Thoracic aorta (tissue), 2 donors: ENCODE data around the gene STAT6. TPM values are rescaled to one million over a fixed set of nuclear protein-coding genes. Genes with fewer than 3 reads are reported as not detected.
"Not testable (repeated sequence)": the region's sequence is repeated elsewhere in the genome, so short reads cannot be mapped to it uniquely, and the experiment has no call there.

ENCODE experiments used
- ATAC-seq: fragments of 150-250 bp; one replicate; pipeline ENCODE4 v1.8.0; 2017; ENCODE audit warnings: low read depth; ENCODE audit not compliant: insufficient number of reproducible peaks, low FRiP score
- DNase-seq: peaks from one replicate; pipeline ENCODE4 v3.0.0-alpha.2; 2020; ENCODE audit warnings: low spot score
- H3K27ac ChIP-seq, 2 donors: fragments of 200-600 bp; sonication (generic); 1 replicate in 1 of 2; 2 replicates in 1 of 2; pipeline ENCODE4 v1.5.1; 2016; ENCODE audit warnings: mild to moderate bottlenecking in 2 of 2, moderate library complexity in 2 of 2
- H3K27me3 ChIP-seq: fragments of 200-600 bp; sonication (generic); replicated peaks from 2 replicates; pipeline ENCODE4 v1.6.0; 2016; ENCODE audit warnings: mild to moderate bottlenecking; ENCODE audit not compliant: insufficient read depth
- H3K36me3 ChIP-seq: fragments of 200-600 bp; sonication (generic); one replicate; pipeline ENCODE4 v1.5.1; 2016
- H3K4me1 ChIP-seq, 2 donors: fragments of 200-600 bp; sonication (generic); 1 replicate in 1 of 2; 2 replicates in 1 of 2; pipeline versions ENCODE4 v1.5.1 to v1.6.0; 2016; ENCODE audit warnings: low read depth in 2 of 2, mild to moderate bottlenecking in 1 of 2; ENCODE audit not compliant: control insufficient read depth in 1 of 2
- H3K4me3 ChIP-seq: fragments of 200-600 bp; sonication (generic); 2 replicates; pipeline ENCODE4 v1.5.1; 2016; ENCODE audit warnings: mild to moderate bottlenecking
- H3K9me3 ChIP-seq: fragments of 200-600 bp; sonication (generic); 2 replicates; pipeline ENCODE4 v1.5.1; 2016
- total RNA-seq, 2 donors: library from RNA; depleted of rRNA; stranded (reverse); fragments of >200 nt; gene quantifications; one replicate each; pipeline versions ENCODE4 v1.1.0 to v1.2.3, GENCODE V29; 2016
- TF ChIP-seq, protein P1 (sequence below): fragments of 200-600 bp; sonication (generic); IDR thresholded peaks from one replicate; pipeline ENCODE4 v1.5.1; 2019; ENCODE audit warnings: antibody characterized with exemption

Gene STAT6
- total RNA-seq, 2 donors from 2014 or later, result 133 to 185 TPM

DNA sequence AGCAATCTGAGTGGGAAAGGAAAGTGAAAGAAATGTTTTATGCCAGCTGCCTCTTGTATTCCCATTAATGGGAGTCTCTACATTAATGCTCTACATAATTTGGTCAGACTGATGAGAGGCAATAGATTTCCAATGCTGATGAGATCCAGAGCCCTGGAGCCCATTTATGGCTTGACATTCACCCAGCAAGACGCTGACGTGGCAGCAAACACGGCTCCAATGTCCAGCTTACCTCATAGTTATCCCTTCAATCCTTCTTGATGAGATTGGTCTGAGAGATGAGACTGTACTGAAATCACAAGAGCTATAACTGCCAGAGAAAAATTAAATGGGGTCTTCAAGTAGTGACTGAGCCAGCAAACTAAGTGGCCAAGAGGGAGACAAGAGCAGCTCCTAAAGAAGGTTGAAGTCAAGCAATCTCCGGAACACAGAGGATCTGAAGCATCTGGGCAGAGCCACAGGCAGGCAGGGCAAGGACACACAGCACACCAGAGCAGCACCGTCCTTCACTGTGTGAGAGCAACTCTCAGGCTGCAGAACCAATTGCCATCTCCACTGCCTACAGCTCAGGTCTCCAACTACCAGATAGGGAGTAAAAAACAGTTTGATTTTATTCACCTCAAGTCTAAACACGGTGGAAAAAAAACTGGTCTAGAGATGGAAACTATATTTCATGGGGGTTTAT lies 54.0 kb downstream of the STAT6 start:
- no peaks in the 10 kb centered on the region for H3K27me3 ChIP-seq
- no peak for ATAC-seq
- H3K4me1 ChIP-seq, result peaks cover 0 to 6% of the 10 kb centered on the region in 2 donors
- H3K36me3 ChIP-seq, result peaks cover 10% of the 10 kb centered on the region
- peak overlapping the region in 1 of 2 donors; percentile 39 for H3K27ac ChIP-seq
- H3K9me3 ChIP-seq, result no peaks in the 10 kb centered on the region
- H3K4me3 ChIP-seq, result peak overlapping the region; percentile 41
- no peak for DNase-seq
- TF ChIP-seq, protein P1, sequence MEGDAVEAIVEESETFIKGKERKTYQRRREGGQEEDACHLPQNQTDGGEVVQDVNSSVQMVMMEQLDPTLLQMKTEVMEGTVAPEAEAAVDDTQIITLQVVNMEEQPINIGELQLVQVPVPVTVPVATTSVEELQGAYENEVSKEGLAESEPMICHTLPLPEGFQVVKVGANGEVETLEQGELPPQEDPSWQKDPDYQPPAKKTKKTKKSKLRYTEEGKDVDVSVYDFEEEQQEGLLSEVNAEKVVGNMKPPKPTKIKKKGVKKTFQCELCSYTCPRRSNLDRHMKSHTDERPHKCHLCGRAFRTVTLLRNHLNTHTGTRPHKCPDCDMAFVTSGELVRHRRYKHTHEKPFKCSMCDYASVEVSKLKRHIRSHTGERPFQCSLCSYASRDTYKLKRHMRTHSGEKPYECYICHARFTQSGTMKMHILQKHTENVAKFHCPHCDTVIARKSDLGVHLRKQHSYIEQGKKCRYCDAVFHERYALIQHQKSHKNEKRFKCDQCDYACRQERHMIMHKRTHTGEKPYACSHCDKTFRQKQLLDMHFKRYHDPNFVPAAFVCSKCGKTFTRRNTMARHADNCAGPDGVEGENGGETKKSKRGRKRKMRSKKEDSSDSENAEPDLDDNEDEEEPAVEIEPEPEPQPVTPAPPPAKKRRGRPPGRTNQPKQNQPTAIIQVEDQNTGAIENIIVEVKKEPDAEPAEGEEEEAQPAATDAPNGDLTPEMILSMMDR, result no peak

DNA sequence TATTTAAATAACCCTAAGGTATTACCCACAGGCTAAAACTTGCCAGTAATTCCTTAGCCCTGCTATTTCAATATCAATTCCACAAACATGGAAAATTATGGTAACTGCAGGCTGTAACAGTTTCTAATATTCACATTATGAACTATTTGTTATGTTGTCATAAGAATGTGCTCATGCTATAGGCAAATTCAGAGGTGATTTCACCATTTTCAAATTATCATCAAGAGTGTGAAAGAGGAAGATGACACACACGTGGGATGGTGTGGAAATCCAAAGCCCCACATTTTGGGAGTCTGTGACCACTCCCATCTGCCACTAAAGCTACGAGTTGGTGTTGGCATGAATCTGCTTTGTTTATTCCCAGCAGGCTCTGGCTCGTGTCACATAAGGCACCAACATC lies 55.3 kb downstream of the STAT6 start:
- Histone ChIP-seq H3K27ac (no peak overlapping the region), H3K36me3 (peaks cover 10% of the 10 kb centered on the region), H3K27me3 (no peaks in the 10 kb centered on the region), H3K9me3 (no peaks in the 10 kb centered on the region), H3K4me1 (peaks cover 0 to 6% of the 10 kb centered on the region in 2 donors), H3K4me3 (no peak overlapping the region)
- no peak for ATAC-seq
- TF ChIP-seq, protein P1, result no peak
- DNase-seq, result no peak

DNA sequence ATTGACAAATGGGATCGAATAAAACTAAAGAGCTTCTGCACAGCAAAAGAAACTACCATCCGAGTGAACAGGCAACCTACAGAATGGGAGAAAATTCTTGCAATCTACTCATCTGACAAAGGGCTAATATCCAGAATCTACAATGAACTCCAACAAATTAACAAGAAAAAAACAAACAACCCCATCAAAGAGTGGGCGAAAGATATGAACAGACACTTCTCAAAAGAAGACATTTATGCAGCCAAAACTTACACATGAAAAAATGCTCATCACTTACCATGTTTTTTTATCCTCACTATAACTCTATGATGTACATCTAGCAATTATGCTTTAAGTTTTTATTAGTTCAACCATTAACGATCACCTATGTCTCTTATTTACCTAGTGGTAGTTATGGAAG lies 57.3 kb downstream of the STAT6 start:
- not testable (repeated sequence) for H3K4me1 ChIP-seq, H3K9me3 ChIP-seq, H3K27ac ChIP-seq, H3K27me3 ChIP-seq, H3K36me3 ChIP-seq, DNase-seq, ATAC-seq, H3K4me3 ChIP-seq

DNA sequence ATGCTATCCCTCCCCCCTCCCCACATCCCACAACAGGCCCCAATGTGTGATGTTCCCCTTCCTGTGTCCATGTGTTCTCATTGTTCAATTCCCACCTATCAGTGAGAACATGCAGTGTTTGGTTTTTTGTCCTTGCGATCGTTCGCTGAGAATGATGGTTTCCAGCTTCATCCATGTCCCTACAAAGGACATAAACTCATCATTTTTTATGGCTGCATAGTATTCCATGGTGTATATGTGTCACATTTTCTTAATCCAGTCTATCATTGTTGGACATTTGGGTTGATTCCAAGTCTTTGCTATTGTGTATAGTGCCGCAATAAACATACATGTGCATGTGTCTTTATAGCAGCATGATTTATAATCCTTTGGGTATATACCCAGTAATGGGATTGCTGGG lies 58.0 kb downstream of the STAT6 start:
- H3K27me3 ChIP-seq, ATAC-seq, H3K9me3 ChIP-seq, H3K4me1 ChIP-seq, H3K4me3 ChIP-seq, H3K36me3 ChIP-seq, H3K27ac ChIP-seq, DNase-seq: not testable (repeated sequence)

DNA sequence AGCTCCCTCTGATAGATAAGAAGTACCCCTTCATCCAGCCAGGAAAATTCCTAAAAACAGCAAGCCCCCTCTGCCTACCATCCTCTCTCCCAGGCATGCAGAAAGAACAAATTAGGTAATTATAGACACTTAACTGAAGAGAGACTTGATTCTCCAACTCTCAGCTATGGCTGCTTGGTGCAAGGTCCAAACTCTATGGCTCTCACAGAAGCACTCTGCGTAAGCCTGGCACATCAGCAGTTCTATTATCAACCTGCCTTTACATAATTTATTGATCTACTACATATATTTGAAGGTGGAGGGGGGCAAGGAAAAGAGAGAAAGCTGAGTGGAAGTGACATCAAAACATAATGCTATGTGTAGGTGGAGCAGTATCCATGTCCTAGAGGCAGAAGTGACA lies 60.2 kb downstream of the STAT6 start:
- DNase-seq (no peak), ATAC-seq (no peak)
- no peak overlapping the region for H3K4me3 ChIP-seq
- no peaks in the 10 kb centered on the region for H3K36me3 ChIP-seq
- no peaks in the 10 kb centered on the region for H3K27me3 ChIP-seq
- no peaks in the 10 kb centered on the region for H3K9me3 ChIP-seq
- H3K4me1 ChIP-seq, result no peaks in the 10 kb centered on the region
- H3K27ac ChIP-seq, result no peak overlapping the region
- TF ChIP-seq, protein P1, result no peak

DNA sequence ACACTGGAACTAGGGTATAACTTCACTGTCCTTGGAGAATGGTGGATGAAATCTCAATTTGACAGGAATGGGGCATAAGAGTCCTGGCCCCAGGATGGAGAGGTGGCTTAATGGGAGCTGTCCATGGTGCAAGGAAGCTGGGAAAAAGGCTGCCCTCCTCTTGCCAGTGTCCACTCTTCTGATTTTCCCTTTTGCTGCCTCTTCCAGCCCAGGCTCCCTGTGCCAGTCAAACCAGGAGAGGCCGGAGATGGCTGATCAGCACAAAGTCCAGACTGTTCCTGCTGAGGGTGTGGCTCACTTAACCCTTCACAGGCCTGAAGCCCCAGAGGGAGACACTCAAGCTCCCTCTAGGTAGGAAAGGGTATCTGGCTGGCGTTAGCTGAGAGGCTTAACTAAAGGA lies 61.3 kb downstream of the STAT6 start, which contains the start of gene MYO1A:
Gene MYO1A, minus strand, starts transcription at position 240 of the 400 bp plus-strand sequence. CDS start 1,806 bp downstream, outside the sequence.
- Histone ChIP-seq H3K4me3 (no peak within 1 kb of the TSS), H3K27ac (no peak within 1 kb of the TSS), H3K36me3 (no peaks in the 10 kb centered on the region), H3K4me1 (no peaks in the 10 kb centered on the region), H3K27me3 (no peaks in the 10 kb centered on the region), H3K9me3 (no peaks in the 10 kb centered on the region)
- DNase-seq (no peak), ATAC-seq (no peak)
- TF ChIP-seq, protein P1, result no peak
